ENCODE data around the gene APOL1.
"Not testable (repeated sequence)": the region's sequence is repeated elsewhere in the genome, so short reads cannot be mapped to it uniquely, and the experiment has no call there.

DNA sequence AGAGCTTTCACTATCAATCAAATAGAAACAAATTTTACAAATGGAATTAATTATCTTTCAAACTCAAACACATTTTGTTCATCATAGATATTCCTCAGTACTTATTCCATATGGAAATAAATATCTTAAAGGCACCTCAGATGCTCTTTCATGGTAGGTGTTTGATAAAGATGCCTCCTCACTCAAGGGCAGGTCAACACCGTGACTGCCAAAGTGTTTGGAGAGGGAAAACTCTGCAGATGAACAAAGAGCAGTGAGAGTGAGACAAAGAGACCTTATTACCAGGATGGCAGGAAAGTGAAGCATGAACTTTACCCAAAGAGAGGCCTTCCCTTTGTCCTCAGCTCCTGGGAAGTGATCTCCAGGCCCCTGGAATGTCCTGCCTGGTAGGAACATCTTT is 24.6 kb upstream of the APOL1 start:
- TF ChIP-seq, protein P1, sequence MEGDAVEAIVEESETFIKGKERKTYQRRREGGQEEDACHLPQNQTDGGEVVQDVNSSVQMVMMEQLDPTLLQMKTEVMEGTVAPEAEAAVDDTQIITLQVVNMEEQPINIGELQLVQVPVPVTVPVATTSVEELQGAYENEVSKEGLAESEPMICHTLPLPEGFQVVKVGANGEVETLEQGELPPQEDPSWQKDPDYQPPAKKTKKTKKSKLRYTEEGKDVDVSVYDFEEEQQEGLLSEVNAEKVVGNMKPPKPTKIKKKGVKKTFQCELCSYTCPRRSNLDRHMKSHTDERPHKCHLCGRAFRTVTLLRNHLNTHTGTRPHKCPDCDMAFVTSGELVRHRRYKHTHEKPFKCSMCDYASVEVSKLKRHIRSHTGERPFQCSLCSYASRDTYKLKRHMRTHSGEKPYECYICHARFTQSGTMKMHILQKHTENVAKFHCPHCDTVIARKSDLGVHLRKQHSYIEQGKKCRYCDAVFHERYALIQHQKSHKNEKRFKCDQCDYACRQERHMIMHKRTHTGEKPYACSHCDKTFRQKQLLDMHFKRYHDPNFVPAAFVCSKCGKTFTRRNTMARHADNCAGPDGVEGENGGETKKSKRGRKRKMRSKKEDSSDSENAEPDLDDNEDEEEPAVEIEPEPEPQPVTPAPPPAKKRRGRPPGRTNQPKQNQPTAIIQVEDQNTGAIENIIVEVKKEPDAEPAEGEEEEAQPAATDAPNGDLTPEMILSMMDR (IDR thresholded peaks at IDR 0.05), result not testable (repeated sequence)
- TF ChIP-seq POLR2AphosphoS5 (IDR thresholded peaks at IDR 0.05); POLR2A (IDR thresholded peaks at IDR 0.05; ENCODE audit: low read depth): not testable (repeated sequence)
